BLaER1 treated with 17β-estradiol and CSF1 and Interleukin-3, amounts not matched to agents 10 nM and 100 nM (cell line): ENCODE measurements around the gene ZNF486.
A peak's percentile ranks its signal among the peaks of the same experiment; 100 is the strongest.
"Not testable (repeated sequence)": the region's sequence is repeated elsewhere in the genome, so short reads cannot be mapped to it uniquely, and the experiment has no call there.

Experiments
- H3K27ac ChIP-seq, 11 experiments: shearing (Covaris generic); formaldehyde crosslinking; 2 replicates each; pipeline ENCODE4 v1.8.1; 2022
- H3K27me3 ChIP-seq, 11 experiments: shearing (Covaris generic); formaldehyde crosslinking; 2 replicates each; pipeline ENCODE4 v1.8.1; 2022
- H3K36me3 ChIP-seq, 11 experiments: shearing (Covaris generic); formaldehyde crosslinking; 2 replicates each; pipeline ENCODE4 v1.8.1; 2022
- H3K4me1 ChIP-seq, 10 experiments: shearing (Covaris generic); formaldehyde crosslinking; 2 replicates each; pipeline ENCODE4 v1.8.1; 2022
- H3K4me2 ChIP-seq, 11 experiments: shearing (Covaris generic); formaldehyde crosslinking; 2 replicates each; pipeline ENCODE4 v1.8.1; 2022
- H3K4me3 ChIP-seq, 10 experiments: shearing (Covaris generic); formaldehyde crosslinking; 2 replicates each; pipeline ENCODE4 v1.8.1; 2022
- H3K9ac ChIP-seq, 11 experiments: shearing (Covaris generic); formaldehyde crosslinking; 2 replicates each; pipeline ENCODE4 v1.8.1; 2022
- H3K9me3 ChIP-seq, 11 experiments: shearing (Covaris generic); formaldehyde crosslinking; replicated peaks in 1 of 11; 2 replicates each; pipeline ENCODE4 v1.8.1; 2022
- H4K20me1 ChIP-seq, 11 experiments: shearing (Covaris generic); formaldehyde crosslinking; 2 replicates each; pipeline ENCODE4 v1.8.1; 2022
- Cebpa-rat ChIP-seq, 11 experiments: shearing (Covaris generic); IDR thresholded peaks; 2 replicates each; pipeline ENCODE4 v1.8.1; 2022

ZNF486 gene

GRCh38 chr19:20167020-20167644 lies at the start of gene ZNF486:
ZNF486 (plus strand) TSS chr19:20167214; CDS start chr19:20167331, 117 bp downstream.
- peak in 2 of 11 experiments; percentile 10 to 50; a peak in 1 of 22 replicates for TF ChIP-seq Cebpa-rat (IDR thresholded peaks at IDR 0.05)
- Histone ChIP-seq H3K4me1 (peaks cover 13 to 15% (median 14%) of the 10 kb centered on the region in 10 experiments), H4K20me1 (no peaks in the 10 kb centered on the region), H3K9me3 (peaks cover 98 to 100% (median 99%) of the 10 kb centered on the region in 11 experiments), H3K9ac (peak within 1 kb of the TSS; percentile 77 to 90 (median 83)), H3K27ac (peak within 1 kb of the TSS; percentile 61 to 94 (median 88)), H3K36me3 (peaks cover 33 to 73% (median 61%) of the 10 kb centered on the region in 11 experiments), H3K4me3 (peak within 1 kb of the TSS; percentile 60 to 82 (median 72)), H3K27me3 (no peaks in the 10 kb centered on the region), H3K4me2 (peak within 1 kb of the TSS; percentile 41 to 76 (median 60))

- not testable (repeated sequence) for H3K9ac ChIP-seq, H3K4me2 ChIP-seq, H3K27ac ChIP-seq, H4K20me1 ChIP-seq, H3K27me3 ChIP-seq, H3K4me1 ChIP-seq
- H3K36me3 ChIP-seq = peaks cover 89 to 100% (median 99%) of the 10 kb centered on the region in 11 experiments
- peaks cover 99 to 100% (median 100%) of the 10 kb centered on the region in 11 experiments for H3K9me3 ChIP-seq
- H3K4me3 ChIP-seq = peak overlapping the region; percentile 1 to 52 (median 30); a peak in 15 of 20 replicates
Measured at GRCh38 chr19:20118064-20118839, 48.8 kb upstream of the ZNF486 start.

DNA sequence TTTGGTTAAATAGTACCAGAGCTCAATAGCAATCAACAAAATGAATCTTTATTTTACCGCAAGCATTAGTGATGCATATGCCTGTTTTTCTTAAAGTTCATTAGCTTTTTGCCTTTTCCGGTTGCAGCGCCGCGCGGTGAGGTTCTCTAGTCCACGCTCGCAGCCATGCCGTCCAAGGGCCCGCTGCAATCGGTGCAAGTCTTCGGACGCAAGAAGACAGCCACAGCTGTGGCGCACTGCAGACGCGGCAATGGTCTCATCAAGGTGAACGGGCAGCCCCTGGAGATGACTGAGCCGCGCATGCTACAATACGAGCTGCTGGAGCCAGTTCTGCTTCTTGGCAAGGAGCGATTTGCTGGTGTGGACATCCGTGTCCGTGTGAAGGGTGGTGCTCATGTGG lies 42.1 kb upstream of the ZNF486 start:
- peaks cover 88 to 100% (median 95%) of the 10 kb centered on the region in 11 experiments for H3K36me3 ChIP-seq
- H3K4me3 ChIP-seq = peak overlapping the region in 6 of 10 experiments; percentile 7 to 39 (median 18); a peak in 3 of 20 replicates
- H3K4me2 ChIP-seq = no peak overlapping the region
- H3K27ac ChIP-seq = no peak overlapping the region
- H3K27me3 ChIP-seq = no peaks in the 10 kb centered on the region
- TF ChIP-seq Cebpa-rat (IDR thresholded peaks at IDR 0.05) = no peak
- no peaks in the 10 kb centered on the region for H4K20me1 ChIP-seq
- no peaks in the 10 kb centered on the region for H3K4me1 ChIP-seq
- peaks cover 98 to 100% (median 99%) of the 10 kb centered on the region in 11 experiments for H3K9me3 ChIP-seq
- no peak overlapping the region for H3K9ac ChIP-seq

DNA sequence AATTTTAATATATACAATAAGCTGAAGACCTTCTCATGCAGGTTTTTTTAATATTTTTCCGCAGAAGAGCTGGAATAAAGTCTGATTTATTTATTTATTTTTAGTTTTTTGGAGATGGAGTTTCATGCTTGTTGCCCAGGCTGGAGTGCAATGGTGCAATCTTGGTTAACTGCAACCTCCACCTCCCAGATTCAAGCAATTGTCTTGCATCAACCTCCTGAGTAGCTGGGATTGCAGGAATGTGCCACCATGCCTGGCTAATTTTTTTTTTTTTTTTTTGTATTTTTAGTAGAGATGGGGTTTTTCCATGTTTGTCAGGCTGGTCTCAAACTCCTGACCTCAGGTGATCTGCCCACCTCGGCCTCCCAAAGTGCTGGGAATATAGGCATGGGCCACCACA lies 34.1 kb upstream of the ZNF486 start:
- Histone ChIP-seq H3K36me3 (peaks cover 59 to 96% (median 85%) of the 10 kb centered on the region in 11 experiments), H3K9me3 (peaks cover 92 to 99% (median 98%) of the 10 kb centered on the region in 11 experiments)
- not testable (repeated sequence) for H3K4me2 ChIP-seq, H3K27ac ChIP-seq, H3K9ac ChIP-seq, H3K27me3 ChIP-seq, H3K4me3 ChIP-seq, H4K20me1 ChIP-seq, H3K4me1 ChIP-seq

- not testable (repeated sequence) for H3K9ac ChIP-seq, H3K4me1 ChIP-seq, H3K27ac ChIP-seq, H3K4me2 ChIP-seq, H3K27me3 ChIP-seq, H4K20me1 ChIP-seq, H3K4me3 ChIP-seq
- Histone ChIP-seq H3K36me3 (peaks cover 21 to 50% (median 45%) of the 10 kb centered on the region in 11 experiments), H3K9me3 (peaks cover 70 to 92% (median 84%) of the 10 kb centered on the region in 11 experiments)
Measured at GRCh38 chr19:20137714-20138113, 29.3 kb upstream of the ZNF486 start.

GRCh38 chr19:20151617-20152145 lies 15.3 kb upstream of the ZNF486 start:
- H4K20me1 ChIP-seq = no peaks in the 10 kb centered on the region
- no peak for TF ChIP-seq Cebpa-rat (IDR thresholded peaks at IDR 0.05)

GRCh38 chr19:20152506-20152905 lies 14.5 kb upstream of the ZNF486 start:
- not testable (repeated sequence) for H3K36me3 ChIP-seq, H3K4me1 ChIP-seq, H3K27me3 ChIP-seq, H3K4me2 ChIP-seq, H3K9ac ChIP-seq, H3K27ac ChIP-seq, H4K20me1 ChIP-seq, H3K4me3 ChIP-seq
- H3K9me3 ChIP-seq = peaks cover 14 to 33% (median 25%) of the 10 kb centered on the region in 11 experiments

More at GRCh38 chr19:20151617-20152145, 15.3 kb upstream of the ZNF486 start:
- no peak overlapping the region for H3K9ac ChIP-seq
- H3K27me3 ChIP-seq = no peaks in the 10 kb centered on the region
- H3K4me1 ChIP-seq = peaks cover 0 to 6% (median 0%) of the 10 kb centered on the region in 10 experiments; a peak in 3 of 20 replicates
- no peak overlapping the region for H3K4me3 ChIP-seq
- no peak overlapping the region for H3K27ac ChIP-seq
- H3K9me3 ChIP-seq = peaks cover 14 to 42% (median 30%) of the 10 kb centered on the region in 11 experiments
- no peak overlapping the region for H3K4me2 ChIP-seq
- no peaks in the 10 kb centered on the region; a peak in 1 of 22 replicates for H3K36me3 ChIP-seq

- TF ChIP-seq Cebpa-rat (IDR thresholded peaks at IDR 0.05) = no peak
- H4K20me1 ChIP-seq = no peaks in the 10 kb centered on the region
- peaks cover 14 to 33% (median 24%) of the 10 kb centered on the region in 11 experiments for H3K9me3 ChIP-seq
- H3K36me3 ChIP-seq = no peaks in the 10 kb centered on the region; a peak in 1 of 22 replicates
- H3K4me1 ChIP-seq = no peaks in the 10 kb centered on the region
- no peak overlapping the region for H3K9ac ChIP-seq
- H3K4me3 ChIP-seq = no peak overlapping the region
- no peak overlapping the region for H3K4me2 ChIP-seq
- H3K27me3 ChIP-seq = no peaks in the 10 kb centered on the region
- no peak overlapping the region for H3K27ac ChIP-seq
Measured at GRCh38 chr19:20153281-20153680, 13.7 kb upstream of the ZNF486 start.

DNA sequence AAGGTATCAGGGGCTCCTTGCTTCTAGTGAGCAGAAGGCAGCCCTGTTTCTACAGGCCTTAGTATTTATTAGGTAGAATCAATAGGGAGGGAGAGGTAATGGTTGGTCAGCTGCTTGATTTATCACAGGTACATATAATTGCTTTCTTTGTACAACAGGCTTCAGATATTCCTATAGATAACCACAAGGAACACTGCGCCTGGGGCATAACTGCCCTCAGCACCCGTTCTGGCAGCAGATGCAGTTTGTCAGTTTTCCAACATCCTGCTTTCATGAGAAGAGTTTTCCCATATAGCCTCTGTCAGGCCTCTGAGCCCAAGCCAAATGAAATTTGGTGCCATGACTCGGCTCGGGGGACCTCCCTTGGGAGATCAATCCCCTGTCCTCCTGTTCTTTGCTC lies 12.4 kb upstream of the ZNF486 start:
- Histone ChIP-seq H4K20me1 (no peaks in the 10 kb centered on the region), H3K36me3 (no peaks in the 10 kb centered on the region; a peak in 1 of 22 replicates), H3K27ac (no peak overlapping the region), H3K9me3 (peaks cover 15 to 38% (median 25%) of the 10 kb centered on the region in 11 experiments), H3K4me1 (no peaks in the 10 kb centered on the region), H3K4me3 (no peak overlapping the region), H3K27me3 (no peaks in the 10 kb centered on the region), H3K4me2 (no peak overlapping the region), H3K9ac (no peak overlapping the region)
- no peak for TF ChIP-seq Cebpa-rat (IDR thresholded peaks at IDR 0.05)
